ENCODE results near the gene SIRT3. TPM values are rescaled to one million over a fixed set of nuclear protein-coding genes. Genes with fewer than 3 reads are reported as not detected.
A peak's percentile ranks its signal among the peaks of the same experiment; 100 is the strongest.
"Not testable (repeated sequence)": the region's sequence is repeated elsewhere in the genome, so short reads cannot be mapped to it uniquely, and the experiment has no call there.

The SIRT3 gene
- total RNA-seq, 2 donors from 2014 or later: 15.1 to 16.9 TPM

DNA sequence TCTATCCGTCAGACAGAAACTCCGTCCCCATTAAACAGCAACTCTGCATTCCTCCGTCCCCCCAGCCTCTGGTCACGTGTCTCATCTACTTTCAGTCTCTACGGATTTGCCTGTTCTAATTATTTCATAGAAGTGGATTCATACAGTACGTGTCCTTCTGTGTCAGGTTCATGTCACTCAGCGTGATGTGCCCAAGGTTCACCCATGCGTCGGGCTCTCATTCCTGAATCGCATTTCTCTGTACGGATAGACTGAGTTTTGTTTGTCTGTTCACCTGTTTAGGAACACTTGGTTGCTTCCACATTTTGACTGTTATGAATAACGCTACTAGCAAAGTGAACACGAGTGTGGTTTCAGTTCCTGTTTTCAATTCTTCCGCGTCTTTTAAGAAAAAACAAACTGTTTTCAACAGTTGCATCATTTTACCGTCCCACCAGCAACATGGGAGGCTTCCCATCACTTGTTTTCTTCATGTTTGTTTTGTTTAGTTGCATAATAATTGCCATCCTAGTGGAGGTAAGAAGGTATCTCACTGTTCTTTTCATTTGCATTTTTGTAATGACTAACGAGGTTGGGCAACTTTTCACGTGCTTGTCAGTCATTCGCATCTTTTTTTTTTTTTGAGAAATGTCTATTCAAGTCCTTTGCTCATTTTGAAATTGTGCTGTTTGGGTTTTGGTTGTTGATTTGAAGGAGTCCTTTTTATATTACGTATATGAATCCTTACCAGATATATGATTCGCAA, 33.2 kb upstream of the SIRT3 start:
- Histone ChIP-seq H3K27me3 (no peaks in the 10 kb centered on the region), H3K27ac (peak overlapping the region; percentile 76), H3K36me3 (no peaks in the 10 kb centered on the region), H3K9ac (ENCODE audit: low read depth in 2 of 2, low read length in 2 of 2) (no peak overlapping the region), H3K9me3 (no peaks in the 10 kb centered on the region), H3K4me1 (no peaks in the 10 kb centered on the region), H3K4me3 (no peak overlapping the region)
- peak; percentile 23 for DNase-seq
- no peak for TF ChIP-seq CTCF (IDR thresholded peaks at IDR 0.05)
- intact Hi-C loops (cut with DNase I): no loop called here

- H3K36me3 ChIP-seq; H3K9me3 ChIP-seq; H3K27me3 ChIP-seq; H3K4me3 ChIP-seq; intact Hi-C loops (cut with DNase I); H3K4me1 ChIP-seq; H3K9ac ChIP-seq (ENCODE audit: low read depth in 2 of 2, low read length in 2 of 2): not testable (repeated sequence)
- peak overlapping the region; percentile 76 for H3K27ac ChIP-seq
- peak; percentile 48 for DNase-seq
Observed at GRCh38 chr11:268716-269145, 32.6 kb upstream of the SIRT3 start.

GRCh38 chr11:267491-267994, 31.4 kb upstream of the SIRT3 start:
- Histone ChIP-seq H3K27me3 (no peaks in the 10 kb centered on the region), H3K9ac (ENCODE audit: low read depth in 2 of 2, low read length in 2 of 2) (peak overlapping the region; percentile 64 to 81), H3K4me1 (no peaks in the 10 kb centered on the region), H3K9me3 (no peaks in the 10 kb centered on the region), H3K36me3 (no peaks in the 10 kb centered on the region), H3K4me3 (peak overlapping the region; percentile 15), H3K27ac (peak overlapping the region; percentile 76)
- no peak for TF ChIP-seq CTCF (IDR thresholded peaks at IDR 0.05)
- intact Hi-C loops (cut with DNase I): no loop called here
- peak; percentile 56 for DNase-seq

GRCh38 chr11:266676-267439, 30.7 kb upstream of the SIRT3 start:
- Histone ChIP-seq H3K36me3 (no peaks in the 10 kb centered on the region), H3K27ac (no peak overlapping the region), H3K4me1 (no peaks in the 10 kb centered on the region), H3K27me3 (no peaks in the 10 kb centered on the region), H3K9ac (ENCODE audit: low read depth in 2 of 2, low read length in 2 of 2) (no peak overlapping the region), H3K4me3 (no peak overlapping the region), H3K9me3 (no peaks in the 10 kb centered on the region)
- TF ChIP-seq CTCF (IDR thresholded peaks at IDR 0.05): no peak
- intact Hi-C loops (cut with DNase I): no loop called here
- no peak for DNase-seq

- Histone ChIP-seq H3K9ac (ENCODE audit: low read depth in 2 of 2, low read length in 2 of 2) (no peak overlapping the region), H3K4me3 (no peak overlapping the region), H3K4me1 (no peaks in the 10 kb centered on the region), H3K9me3 (no peaks in the 10 kb centered on the region), H3K27ac (no peak overlapping the region), H3K36me3 (no peaks in the 10 kb centered on the region), H3K27me3 (no peaks in the 10 kb centered on the region)
- no peak for DNase-seq
- intact Hi-C loops (cut with DNase I): no loop called here
- TF ChIP-seq CTCF (IDR thresholded peaks at IDR 0.05): no peak
Observed at GRCh38 chr11:261624-262023, 25.5 kb upstream of the SIRT3 start.

DNA sequence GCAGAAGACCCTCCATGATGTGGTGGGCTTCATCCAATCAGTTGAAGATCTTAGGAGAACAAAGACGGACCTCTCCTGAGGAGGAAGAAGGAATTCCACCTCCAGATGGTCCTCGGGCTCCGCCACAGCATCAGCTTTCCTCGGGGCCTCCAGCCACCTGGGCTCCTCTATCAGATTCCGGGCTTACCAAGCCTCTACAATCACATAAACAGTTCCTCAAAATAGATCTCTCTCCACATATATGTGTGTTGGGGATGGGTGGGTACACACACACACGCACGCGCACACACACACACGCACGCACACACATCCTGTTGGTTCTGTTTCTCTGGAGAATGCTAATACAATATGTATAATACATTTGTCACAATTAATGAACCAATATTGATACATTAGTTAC, 23.3 kb upstream of the SIRT3 start:
- intact Hi-C loops (cut with DNase I): no loop called here
- H3K27me3 ChIP-seq: no peaks in the 10 kb centered on the region
- TF ChIP-seq CTCF (IDR thresholded peaks at IDR 0.05): no peak
- no peak overlapping the region for H3K9ac ChIP-seq (ENCODE audit: low read depth in 2 of 2, low read length in 2 of 2)
- H3K27ac ChIP-seq: no peak overlapping the region
- no peak overlapping the region for H3K4me3 ChIP-seq
- no peaks in the 10 kb centered on the region for H3K9me3 ChIP-seq
- no peak for DNase-seq
- no peaks in the 10 kb centered on the region for H3K36me3 ChIP-seq
- H3K4me1 ChIP-seq: no peaks in the 10 kb centered on the region

All from colonic mucosa (tissue), 4 donors.